Coronary artery (tissue), 2 donors: ENCODE results near the gene ACTL9.
"Not testable (repeated sequence)": the region's sequence is repeated elsewhere in the genome, so short reads cannot be mapped to it uniquely, and the experiment has no call there.

Source experiments
- DNase-seq: peaks from one replicate; pipeline ENCODE4 v3.0.0-alpha.2; 2017; ENCODE audit warnings: low spot score
- H3K27ac ChIP-seq, 2 donors: fragments of 200-600 bp; sonication (generic); one replicate each; pipeline ENCODE4 v1.5.1; 2016 to 2019
- H3K4me3 ChIP-seq: fragments of 200-600 bp; sonication (generic); 2 replicates; pipeline ENCODE4 v1.5.1; 2016; ENCODE audit warnings: mild to moderate bottlenecking, moderate library complexity
- TF ChIP-seq, protein P1 (sequence below): fragments of 200-600 bp; sonication (generic); IDR thresholded peaks from one replicate; pipeline ENCODE4 v1.5.1; 2019; ENCODE audit warnings: antibody characterized with exemption

Gene ACTL9, protein sequence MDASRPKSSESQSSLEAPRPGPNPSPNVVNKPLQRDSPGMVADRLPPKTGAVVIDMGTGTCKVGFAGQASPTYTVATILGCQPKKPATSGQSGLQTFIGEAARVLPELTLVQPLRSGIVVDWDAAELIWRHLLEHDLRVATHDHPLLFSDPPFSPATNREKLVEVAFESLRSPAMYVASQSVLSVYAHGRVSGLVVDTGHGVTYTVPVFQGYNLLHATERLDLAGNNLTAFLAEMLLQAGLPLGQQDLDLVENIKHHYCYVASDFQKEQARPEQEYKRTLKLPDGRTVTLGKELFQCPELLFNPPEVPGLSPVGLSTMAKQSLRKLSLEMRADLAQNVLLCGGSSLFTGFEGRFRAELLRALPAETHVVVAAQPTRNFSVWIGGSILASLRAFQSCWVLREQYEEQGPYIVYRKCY

DNA sequence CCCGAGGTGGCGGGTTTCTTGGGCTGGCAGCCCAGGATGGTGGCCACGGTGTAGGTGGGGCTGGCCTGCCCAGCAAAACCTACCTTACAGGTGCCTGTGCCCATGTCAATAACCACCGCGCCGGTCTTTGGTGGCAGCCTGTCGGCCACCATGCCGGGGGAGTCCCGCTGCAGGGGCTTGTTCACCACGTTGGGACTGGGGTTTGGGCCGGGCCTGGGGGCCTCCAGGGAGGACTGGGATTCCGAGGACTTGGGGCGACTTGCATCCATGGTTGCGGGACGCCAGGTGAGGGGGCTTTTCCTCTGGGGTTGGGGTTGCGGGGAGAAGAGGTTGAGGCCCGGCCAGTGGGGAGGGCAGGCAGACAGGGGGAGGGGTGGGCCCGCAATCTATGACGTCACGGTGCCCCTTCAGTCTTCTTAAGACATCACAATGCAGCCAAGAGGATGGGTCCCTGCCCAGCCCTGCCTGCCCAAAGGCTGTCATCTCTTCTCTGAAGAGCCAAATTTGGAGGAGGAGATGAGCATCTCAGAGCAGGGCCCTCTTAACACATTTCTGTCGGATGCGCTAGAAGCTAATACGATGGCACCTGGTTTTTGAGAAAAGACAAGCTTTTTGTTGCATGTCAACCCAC is at the start of gene ACTL9:
TSS of gene ACTL9 (minus strand) at position 363 of the 631 bp plus-strand sequence. CDS start at position 269, 94 bp downstream.
- TF ChIP-seq, protein P1, sequence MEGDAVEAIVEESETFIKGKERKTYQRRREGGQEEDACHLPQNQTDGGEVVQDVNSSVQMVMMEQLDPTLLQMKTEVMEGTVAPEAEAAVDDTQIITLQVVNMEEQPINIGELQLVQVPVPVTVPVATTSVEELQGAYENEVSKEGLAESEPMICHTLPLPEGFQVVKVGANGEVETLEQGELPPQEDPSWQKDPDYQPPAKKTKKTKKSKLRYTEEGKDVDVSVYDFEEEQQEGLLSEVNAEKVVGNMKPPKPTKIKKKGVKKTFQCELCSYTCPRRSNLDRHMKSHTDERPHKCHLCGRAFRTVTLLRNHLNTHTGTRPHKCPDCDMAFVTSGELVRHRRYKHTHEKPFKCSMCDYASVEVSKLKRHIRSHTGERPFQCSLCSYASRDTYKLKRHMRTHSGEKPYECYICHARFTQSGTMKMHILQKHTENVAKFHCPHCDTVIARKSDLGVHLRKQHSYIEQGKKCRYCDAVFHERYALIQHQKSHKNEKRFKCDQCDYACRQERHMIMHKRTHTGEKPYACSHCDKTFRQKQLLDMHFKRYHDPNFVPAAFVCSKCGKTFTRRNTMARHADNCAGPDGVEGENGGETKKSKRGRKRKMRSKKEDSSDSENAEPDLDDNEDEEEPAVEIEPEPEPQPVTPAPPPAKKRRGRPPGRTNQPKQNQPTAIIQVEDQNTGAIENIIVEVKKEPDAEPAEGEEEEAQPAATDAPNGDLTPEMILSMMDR = no peak
- Histone ChIP-seq H3K27ac (no peak within 1 kb of the TSS), H3K4me3 (no peak within 1 kb of the TSS)
- no peak for DNase-seq

DNA sequence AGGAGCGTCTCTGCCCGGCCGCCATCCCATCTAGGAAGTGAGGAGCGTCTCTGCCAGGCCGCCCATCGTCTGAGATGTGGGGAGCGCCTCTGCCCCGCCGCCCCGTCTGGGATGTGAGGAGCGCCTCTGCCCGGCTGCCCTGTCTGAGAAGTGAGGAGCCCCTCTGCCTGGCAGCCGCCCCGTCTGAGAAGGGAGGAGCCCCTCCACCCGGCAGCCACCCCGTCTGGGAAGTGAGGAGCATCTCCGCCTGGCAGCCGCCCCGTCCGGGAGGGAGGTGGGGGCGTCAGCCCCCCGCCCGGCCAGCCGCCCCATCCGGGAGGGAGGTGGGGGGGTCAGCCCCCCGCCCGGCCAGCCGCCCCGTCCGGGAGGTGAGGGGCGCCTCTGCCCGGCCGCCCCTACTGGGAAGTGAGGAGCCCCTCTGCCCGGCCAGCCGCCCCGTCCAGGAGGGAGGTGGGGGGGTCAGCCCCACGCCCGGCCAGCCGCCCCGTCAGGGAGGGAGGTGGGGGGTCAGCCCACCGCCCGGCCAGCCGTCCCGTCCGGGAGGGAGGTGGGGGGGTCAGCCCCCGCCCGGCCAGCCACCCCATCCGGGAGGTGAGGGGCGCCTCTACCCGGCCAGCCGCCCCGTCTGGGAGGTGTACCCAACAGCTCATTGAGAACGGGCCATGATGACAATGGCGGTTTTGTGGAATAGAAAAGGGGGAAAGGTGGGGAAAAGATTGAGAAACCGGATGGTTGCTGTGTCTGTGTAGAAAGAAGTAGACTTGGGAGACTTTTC is 40.9 kb upstream of the ACTL9 start:
- not testable (repeated sequence) for DNase-seq, H3K27ac ChIP-seq, H3K4me3 ChIP-seq

- no peak overlapping the region for H3K4me3 ChIP-seq
- H3K27ac ChIP-seq = no peak overlapping the region
- no peak for DNase-seq
- TF ChIP-seq, protein P1 = no peak
Measured at GRCh38 chr19:8738377-8738776, 39.8 kb upstream of the ACTL9 start.

GRCh38 chr19:8731428-8732169 is 33.0 kb upstream of the ACTL9 start:
- no peak overlapping the region for H3K4me3 ChIP-seq
- DNase-seq = no peak
- TF ChIP-seq, protein P1 = no peak
- no peak overlapping the region for H3K27ac ChIP-seq

DNA sequence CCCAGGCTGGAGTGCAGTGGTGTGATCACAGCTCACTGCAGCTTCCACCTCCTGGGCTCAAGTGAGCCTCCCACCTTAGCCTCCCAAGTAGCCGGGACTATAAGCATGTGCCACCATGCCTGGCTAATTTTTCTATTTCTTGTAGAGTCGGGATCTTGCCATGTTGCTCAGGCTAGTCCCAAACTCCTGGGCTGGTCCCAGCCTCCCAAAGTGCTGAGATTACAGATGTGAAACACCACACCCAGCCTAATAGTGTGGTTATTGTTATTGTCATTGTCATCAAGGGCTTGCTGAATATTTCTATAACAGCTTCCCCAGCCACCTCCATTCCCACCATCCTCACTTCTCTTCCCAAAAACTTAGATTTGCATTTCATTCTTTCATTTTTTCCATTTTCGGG is 25.7 kb upstream of the ACTL9 start:
- Histone ChIP-seq H3K27ac (no peak overlapping the region), H3K4me3 (no peak overlapping the region)
- TF ChIP-seq, protein P1 = no peak
- DNase-seq = no peak

DNA sequence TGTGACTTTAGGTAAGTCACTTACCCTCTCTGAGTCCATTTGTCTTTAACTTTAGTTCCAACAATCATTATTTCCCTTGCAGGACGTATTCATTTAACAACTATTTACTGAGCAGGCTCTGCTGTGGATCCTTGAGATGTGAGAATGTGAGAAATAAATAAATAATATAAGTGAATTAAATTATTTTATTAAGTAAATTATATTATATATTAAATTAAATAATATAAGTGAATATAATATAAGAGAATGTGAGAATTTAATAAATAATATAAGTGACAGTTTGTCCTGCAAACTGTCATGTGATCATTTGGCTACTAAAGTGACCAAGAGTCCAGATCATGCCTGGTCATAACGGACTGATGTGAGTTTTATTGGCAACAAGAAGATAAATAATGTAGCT is 23.4 kb upstream of the ACTL9 start:
- TF ChIP-seq, protein P1 = no peak
- no peak overlapping the region for H3K4me3 ChIP-seq
- no peak overlapping the region for H3K27ac ChIP-seq
- DNase-seq = no peak

GRCh38 chr19:8721334-8721733 is 22.7 kb upstream of the ACTL9 start, which contains the start of gene OR2Z1:
Gene OR2Z1 (plus strand): TSS chr19:8721634. CDS start chr19:8731029, 9,395 bp downstream.
- no peak for DNase-seq
- H3K27ac ChIP-seq = no peak within 1 kb of the TSS
- no peak within 1 kb of the TSS for H3K4me3 ChIP-seq
- TF ChIP-seq, protein P1 = no peak

DNA sequence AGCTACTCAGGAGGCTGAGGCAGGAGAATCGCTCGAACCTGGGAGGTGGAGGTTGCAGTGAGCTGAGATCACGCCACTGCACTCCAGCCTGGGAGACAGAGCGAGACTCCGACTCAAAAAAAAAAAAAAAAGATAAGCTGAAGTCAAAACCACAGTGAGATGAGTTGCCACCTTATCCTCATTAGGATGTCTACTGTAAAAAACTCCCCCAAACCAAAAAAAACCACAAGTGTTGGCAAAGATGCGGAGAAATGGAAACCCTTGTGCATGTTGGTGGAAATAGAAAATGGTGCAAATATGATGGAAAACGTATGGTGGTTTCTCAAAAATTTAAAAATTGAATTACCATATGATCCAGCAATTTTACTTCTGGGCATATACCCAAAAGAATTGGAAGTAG is 11.7 kb upstream of the ACTL9 start:
- H3K27ac ChIP-seq, H3K4me3 ChIP-seq, DNase-seq: not testable (repeated sequence)
